K562 (cell line): ENCODE data around the gene CDS1. TPM values are rescaled to one million over a fixed set of nuclear protein-coding genes. Genes with fewer than 3 reads are reported as not detected.

Experiments
- FOXK1 ChIP-seq: sonication (generic); formaldehyde crosslinking; IDR thresholded peaks from 2 replicates; pipeline ENCODE4 v1.8.0; 2022; ENCODE audit warnings: missing genetic modification reagents, mild to moderate bottlenecking, borderline replicate concordance
- KLF13 ChIP-seq: fragments of 450-650 bp; IDR thresholded peaks from 2 replicates; pipeline ENCODE4 v1.6.1; 2016; ENCODE audit warnings: missing genetic modification characterization, low read depth, mild to moderate bottlenecking, missing compliant biosample characterization, moderate library complexity, borderline replicate concordance
- MAFG ChIP-seq: fragments of 450-650 bp; conservative IDR thresholded peaks from 2 replicates; pipeline ENCODE4 v1.6.1; 2016; ENCODE audit warnings: missing genetic modification characterization, missing compliant biosample characterization
- MEIS2 ChIP-seq: fragments of 450-650 bp; IDR thresholded peaks from 2 replicates; pipeline ENCODE4 v1.6.1; 2014; ENCODE audit warnings: mild to moderate bottlenecking; ENCODE audit not compliant: partially characterized antibody
- NFYB ChIP-seq: IDR thresholded peaks from 2 replicates; pipeline ENCODE4 v1.6.1; 2011; ENCODE audit warnings: mild to moderate bottlenecking, moderate library complexity; ENCODE audit not compliant: insufficient read length; ENCODE audit errors: extremely low read depth
- SMAD2 ChIP-seq: fragments of 150-350 bp; IDR thresholded peaks from 2 replicates; pipeline ENCODE4 v1.6.1; 2014; ENCODE audit warnings: low read depth, mild to moderate bottlenecking, low read length
- ZNF133 ChIP-seq: fragments of 250-450 bp; sonication (Bioruptor Pico); IDR thresholded peaks from 2 replicates; pipeline ENCODE4 v1.4.0; 2020; ENCODE audit warnings: mild to moderate bottlenecking
- polyA plus RNA-seq, 8 experiments: library from polyadenylated mRNA; depleted of rRNA in 4 of 8; stranded (reverse) in 5 of 8; unstranded in 3 of 8; fragments of >200 nt; fragmentation: Nextera tagmentation in 2 of 8; fragmentation: Illumina TruSeq in 1 of 8; extraction: Ambion mirVana in 2 of 8; extraction: Trizol in 1 of 8; gene quantifications; 2 replicates each; pipeline versions ENCODE4 v1.2.1 to v1.2.3, GENCODE V29; 2011 to 2014; ENCODE audit warnings: inconsistent platforms in 1 of 8, missing spikeins in 1 of 8
- total RNA-seq, 7 experiments: library from RNA; depleted of rRNA in 6 of 7; stranded (reverse); fragments of >200 nt in 6 of 7; fragmentation: Illumina TruSeq in 2 of 7; extraction: Trizol in 2 of 7; gene quantifications; 2 replicates each; pipeline versions ENCODE4 v1.2.1 to v1.2.3, GENCODE V29; 2011 to 2021; ENCODE audit warnings: low replicate concordance in 1 of 7
- TF ChIP-seq, protein P1 (sequence below): fragments of 450-650 bp; IDR thresholded peaks from 2 replicates; pipeline ENCODE4 v1.6.1; 2018; ENCODE audit not compliant: partially characterized antibody
- TF ChIP-seq, protein P2 (sequence below): fragments of 450-650 bp; IDR thresholded peaks from 2 replicates; pipeline ENCODE4 v1.6.1; 2017; ENCODE audit warnings: mild to moderate bottlenecking, moderate library complexity
- TF ChIP-seq, protein P3 (sequence below): fragments of 250-450 bp; sonication (Bioruptor Pico); IDR thresholded peaks from 2 replicates; pipeline ENCODE4 v1.8.0; 2022; ENCODE audit warnings: moderate library complexity, mild to moderate bottlenecking, inconsistent platforms

CDS1 gene
- total and polyA plus RNA-seq, 9 of the 15 experiments (the other 6 are each of a cell fraction or from before 2014, with no cell fraction given) = 0.04 to 0.42 (median 0.15) TPM

DNA sequence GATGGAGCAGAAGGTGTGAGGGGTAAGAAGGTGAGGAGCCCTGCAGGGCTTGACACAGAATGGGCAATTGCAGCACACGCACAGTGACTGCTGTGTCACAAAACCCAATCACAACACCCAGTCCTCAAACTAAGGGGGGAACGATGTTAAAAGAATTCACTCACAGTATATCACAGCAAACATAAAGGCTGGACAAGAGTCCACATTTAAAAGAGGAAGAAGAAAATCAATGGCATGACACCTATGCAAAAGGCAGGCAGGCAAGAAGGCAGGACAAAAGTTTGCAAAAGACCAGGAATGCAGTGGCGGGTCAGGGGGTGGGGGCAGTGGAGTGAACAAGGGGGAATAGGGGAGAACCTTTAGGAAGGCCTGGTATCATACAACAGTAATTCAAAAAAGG, 77.7 kb downstream of the CDS1 start (continued):
- TF ChIP-seq ZNF133 (CRISPR knock-in tag) (no peak), SMAD2 (no peak), NFYB (no peak), MAFG (tag) (no peak), FOXK1 (CRISPR knock-in tag) (no peak), MEIS2 (no peak), KLF13 (tag) (no peak)
- TF ChIP-seq, protein P1, sequence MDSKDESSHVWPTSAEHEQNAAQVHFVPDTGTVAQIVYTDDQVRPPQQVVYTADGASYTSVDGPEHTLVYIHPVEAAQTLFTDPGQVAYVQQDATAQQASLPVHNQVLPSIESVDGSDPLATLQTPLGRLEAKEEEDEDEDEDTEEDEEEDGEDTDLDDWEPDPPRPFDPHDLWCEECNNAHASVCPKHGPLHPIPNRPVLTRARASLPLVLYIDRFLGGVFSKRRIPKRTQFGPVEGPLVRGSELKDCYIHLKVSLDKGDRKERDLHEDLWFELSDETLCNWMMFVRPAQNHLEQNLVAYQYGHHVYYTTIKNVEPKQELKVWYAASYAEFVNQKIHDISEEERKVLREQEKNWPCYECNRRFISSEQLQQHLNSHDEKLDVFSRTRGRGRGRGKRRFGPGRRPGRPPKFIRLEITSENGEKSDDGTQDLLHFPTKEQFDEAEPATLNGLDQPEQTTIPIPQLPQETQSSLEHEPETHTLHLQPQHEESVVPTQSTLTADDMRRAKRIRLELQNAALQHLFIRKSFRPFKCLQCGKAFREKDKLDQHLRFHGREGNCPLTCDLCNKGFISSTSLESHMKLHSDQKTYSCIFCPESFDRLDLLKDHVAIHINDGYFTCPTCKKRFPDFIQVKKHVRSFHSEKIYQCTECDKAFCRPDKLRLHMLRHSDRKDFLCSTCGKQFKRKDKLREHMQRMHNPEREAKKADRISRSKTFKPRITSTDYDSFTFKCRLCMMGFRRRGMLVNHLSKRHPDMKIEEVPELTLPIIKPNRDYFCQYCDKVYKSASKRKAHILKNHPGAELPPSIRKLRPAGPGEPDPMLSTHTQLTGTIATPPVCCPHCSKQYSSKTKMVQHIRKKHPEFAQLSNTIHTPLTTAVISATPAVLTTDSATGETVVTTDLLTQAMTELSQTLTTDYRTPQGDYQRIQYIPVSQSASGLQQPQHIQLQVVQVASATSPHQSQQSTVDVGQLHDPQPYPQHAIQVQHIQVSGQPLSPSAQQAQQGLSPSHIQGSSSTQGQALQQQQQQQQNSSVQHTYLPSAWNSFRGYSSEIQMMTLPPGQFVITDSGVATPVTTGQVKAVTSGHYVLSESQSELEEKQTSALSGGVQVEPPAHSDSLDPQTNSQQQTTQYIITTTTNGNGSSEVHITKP = no peak
- TF ChIP-seq, protein P2, sequence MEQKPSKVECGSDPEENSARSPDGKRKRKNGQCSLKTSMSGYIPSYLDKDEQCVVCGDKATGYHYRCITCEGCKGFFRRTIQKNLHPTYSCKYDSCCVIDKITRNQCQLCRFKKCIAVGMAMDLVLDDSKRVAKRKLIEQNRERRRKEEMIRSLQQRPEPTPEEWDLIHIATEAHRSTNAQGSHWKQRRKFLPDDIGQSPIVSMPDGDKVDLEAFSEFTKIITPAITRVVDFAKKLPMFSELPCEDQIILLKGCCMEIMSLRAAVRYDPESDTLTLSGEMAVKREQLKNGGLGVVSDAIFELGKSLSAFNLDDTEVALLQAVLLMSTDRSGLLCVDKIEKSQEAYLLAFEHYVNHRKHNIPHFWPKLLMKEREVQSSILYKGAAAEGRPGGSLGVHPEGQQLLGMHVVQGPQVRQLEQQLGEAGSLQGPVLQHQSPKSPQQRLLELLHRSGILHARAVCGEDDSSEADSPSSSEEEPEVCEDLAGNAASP = no peak
- TF ChIP-seq, protein P3, sequence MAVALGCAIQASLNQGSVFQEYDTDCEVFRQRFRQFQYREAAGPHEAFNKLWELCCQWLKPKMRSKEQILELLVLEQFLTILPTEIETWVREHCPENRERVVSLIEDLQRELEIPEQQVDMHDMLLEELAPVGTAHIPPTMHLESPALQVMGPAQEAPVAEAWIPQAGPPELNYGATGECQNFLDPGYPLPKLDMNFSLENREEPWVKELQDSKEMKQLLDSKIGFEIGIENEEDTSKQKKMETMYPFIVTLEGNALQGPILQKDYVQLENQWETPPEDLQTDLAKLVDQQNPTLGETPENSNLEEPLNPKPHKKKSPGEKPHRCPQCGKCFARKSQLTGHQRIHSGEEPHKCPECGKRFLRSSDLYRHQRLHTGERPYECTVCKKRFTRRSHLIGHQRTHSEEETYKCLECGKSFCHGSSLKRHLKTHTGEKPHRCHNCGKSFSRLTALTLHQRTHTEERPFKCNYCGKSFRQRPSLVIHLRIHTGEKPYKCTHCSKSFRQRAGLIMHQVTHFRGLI = no peak
